Neuronal stem cell (in vitro differentiated cells): Measurements from ENCODE around the gene RBBP8NL.

Experiments used
- DNase-seq: peaks from one replicate; pipeline ENCODE4 v3.0.0-alpha.2; 2013; ENCODE audit warnings: low spot score
- H2AFZ ChIP-seq: one replicate; pipeline ENCODE4 v1.6.1; 2013; ENCODE audit warnings: mild to moderate bottlenecking, low read length, inconsistent platforms
- H2AK5ac ChIP-seq: 2 replicates; pipeline ENCODE4 v1.6.1; 2013; ENCODE audit warnings: low read depth, mild to moderate bottlenecking, inconsistent platforms, low read length, moderate library complexity, mixed read lengths
- H2BK120ac ChIP-seq: 2 replicates; pipeline ENCODE4 v1.6.1; 2013; ENCODE audit warnings: low read depth, mild to moderate bottlenecking, inconsistent platforms, low read length, moderate library complexity, mixed read lengths
- H2BK12ac ChIP-seq: one replicate; pipeline ENCODE4 v1.6.1; 2013; ENCODE audit warnings: low read length, inconsistent platforms
- H2BK15ac ChIP-seq: 2 replicates; pipeline ENCODE4 v1.6.1; 2013; ENCODE audit warnings: mild to moderate bottlenecking, low read length, inconsistent platforms, mixed read lengths
- H2BK5ac ChIP-seq: one replicate; pipeline ENCODE4 v1.6.1; 2013; ENCODE audit warnings: inconsistent platforms, mild to moderate bottlenecking, low read length, moderate library complexity
- H3K14ac ChIP-seq: one replicate; pipeline ENCODE4 v1.6.1; 2013; ENCODE audit warnings: low read length, inconsistent platforms
- H3K18ac ChIP-seq: 2 replicates; pipeline ENCODE4 v1.6.1; 2013; ENCODE audit warnings: low read length, inconsistent platforms
- H3K23ac ChIP-seq: 2 replicates; pipeline ENCODE4 v1.6.1; 2013; ENCODE audit warnings: low read depth, mild to moderate bottlenecking, mixed read lengths, low read length, inconsistent platforms; ENCODE audit not compliant: poor library complexity
- H3K27ac ChIP-seq: replicated peaks from 3 replicates; pipeline ENCODE4 v1.5.1; 2013; ENCODE audit warnings: low read length, inconsistent platforms
- H3K27me3 ChIP-seq, 3 experiments: 2 replicates each; pipeline ENCODE4 v1.6.1; 2013; ENCODE audit warnings: low read length in 3 of 3, mild to moderate bottlenecking in 2 of 3, inconsistent platforms in 1 of 3, low read depth in 1 of 3, mixed read lengths in 1 of 3, moderate library complexity in 1 of 3; ENCODE audit not compliant: control insufficient read depth in 3 of 3, insufficient read depth in 3 of 3
- H3K36me3 ChIP-seq, 2 donors: replicated peaks in 1 of 2; 2 replicates each; pipeline ENCODE4 v1.6.1; 2013; ENCODE audit warnings: low read length in 2 of 2; ENCODE audit not compliant: control insufficient read depth in 2 of 2, insufficient read depth in 2 of 2
- H3K4ac ChIP-seq: 2 replicates; pipeline ENCODE4 v1.6.1; 2013; ENCODE audit warnings: inconsistent platforms, mild to moderate bottlenecking, low read length, moderate library complexity
- H3K4me1 ChIP-seq, 2 donors: 1 replicate in 1 of 2; 2 replicates in 1 of 2; pipeline ENCODE4 v1.6.1; 2013; ENCODE audit warnings: low read length in 2 of 2, low read depth in 1 of 2; ENCODE audit not compliant: control insufficient read depth in 2 of 2, insufficient read depth in 1 of 2
- H3K4me2 ChIP-seq: one replicate; pipeline ENCODE4 v1.6.1; 2013; ENCODE audit warnings: mild to moderate bottlenecking, low read length, inconsistent platforms; ENCODE audit not compliant: insufficient read depth, poor library complexity, severe bottlenecking
- H3K4me3 ChIP-seq, 2 donors: 2 replicates each; pipeline ENCODE4 v1.5.1; 2013; ENCODE audit warnings: low read length in 2 of 2, mild to moderate bottlenecking in 2 of 2, inconsistent platforms in 1 of 2, moderate library complexity in 1 of 2
- H3K79me1 ChIP-seq: one replicate; pipeline ENCODE4 v1.6.1; 2013; ENCODE audit warnings: low read depth, mild to moderate bottlenecking, inconsistent platforms, low read length, moderate library complexity
- H3K9ac ChIP-seq: one replicate; pipeline ENCODE4 v1.6.1; 2013; ENCODE audit warnings: mild to moderate bottlenecking, low read depth, low read length, inconsistent platforms; ENCODE audit not compliant: poor library complexity
- H3K9me3 ChIP-seq, 2 donors: replicated peaks in 1 of 2; 2 replicates each; pipeline versions ENCODE3 to v1.6.1; 2013; ENCODE audit warnings: low read length in 2 of 2, mild to moderate bottlenecking in 2 of 2, inconsistent platforms in 1 of 2, low read depth in 1 of 2, mixed read lengths in 1 of 2, moderate library complexity in 1 of 2; ENCODE audit not compliant: control insufficient read depth in 2 of 2, insufficient read depth in 1 of 2
- H4K8ac ChIP-seq: one replicate; pipeline ENCODE4 v1.6.1; 2013; ENCODE audit warnings: low read depth, mild to moderate bottlenecking, inconsistent platforms, low read length, moderate library complexity
- H4K91ac ChIP-seq: one replicate; pipeline ENCODE4 v1.6.1; 2013; ENCODE audit warnings: low read length, low read depth, mild to moderate bottlenecking, inconsistent platforms; ENCODE audit not compliant: poor library complexity
- WGBS, 2 donors: extraction: QIAGEN DNeasy Blood & Tissue Kit; methylation state at CpG; one replicate each; pipeline ENCODE4 v1.1.7; 2013; ENCODE audit warnings: missing lambda C conversion rate in 2 of 2, mixed read lengths in 1 of 2; ENCODE audit not compliant: insufficient read length in 2 of 2, insufficient replicate concordance in 1 of 2; ENCODE audit errors: extremely low coverage in 2 of 2; 5-methylcytosine and 5-hydroxymethylcytosine counted together

The RBBP8NL gene

GRCh38 chr20:62377615-62378178 lies 49.6 kb downstream of the RBBP8NL start:
- no peak overlapping the region for H2BK120ac ChIP-seq
- peak overlapping the region; percentile 14 for H4K91ac ChIP-seq
- peak overlapping the region; percentile 88 for H2BK5ac ChIP-seq
- H3K4me1 ChIP-seq = peaks cover 7 to 17% of the 10 kb centered on the region in 2 donors
- DNase-seq = no peak
- no peak overlapping the region for H2AFZ ChIP-seq
- H3K27ac ChIP-seq = no peak overlapping the region
- no peak overlapping the region for H3K4me3 ChIP-seq
- peak overlapping the region; percentile 95 for H2AK5ac ChIP-seq
- H3K4me2 ChIP-seq = no peak overlapping the region
- no peak overlapping the region for H4K8ac ChIP-seq
- H3K79me1 ChIP-seq = no peaks in the 10 kb centered on the region
- H3K18ac ChIP-seq = peak overlapping the region; percentile 27
- no peak overlapping the region for H3K4ac ChIP-seq
- no peak overlapping the region for H3K14ac ChIP-seq
- no peak overlapping the region for H2BK15ac ChIP-seq
- H3K27me3 ChIP-seq = no peaks in the 10 kb centered on the region
- peak overlapping the region; percentile 18 for H3K9ac ChIP-seq
- H3K36me3 ChIP-seq = peaks cover 12 to 13% of the 10 kb centered on the region in 2 donors
- peak overlapping the region; percentile 35 for H2BK12ac ChIP-seq
- H3K23ac ChIP-seq = peak overlapping the region; percentile 61
- H3K9me3 ChIP-seq = peaks cover 3 to 9% of the 10 kb centered on the region in 2 donors
- no CpG with 5 or more reads among the region's 15 CpGs for WGBS, 2 donors

GRCh38 chr20:62377064-62377461 lies 50.3 kb downstream of the RBBP8NL start:
- no peak overlapping the region for H3K9ac ChIP-seq
- peak overlapping the region in 1 of 2 donors; percentile 9 for H3K4me3 ChIP-seq
- no peak overlapping the region for H4K91ac ChIP-seq
- peak overlapping the region; percentile 89 for H3K18ac ChIP-seq
- H3K23ac ChIP-seq = peak overlapping the region; percentile 25
- no CpG with 5 or more reads among the region's 17 CpGs for WGBS, 2 donors
- peaks cover 7 to 17% of the 10 kb centered on the region in 2 donors for H3K4me1 ChIP-seq
- no peak overlapping the region for H4K8ac ChIP-seq
- H2BK120ac ChIP-seq = peak overlapping the region; percentile 13
- no peaks in the 10 kb centered on the region for H3K79me1 ChIP-seq
- H2BK15ac ChIP-seq = peak overlapping the region; percentile 63
- peak overlapping the region; percentile 61 for H2AK5ac ChIP-seq
- peak overlapping the region; percentile 55 for H2BK5ac ChIP-seq
- no peak overlapping the region for H2AFZ ChIP-seq
- no peak overlapping the region for H2BK12ac ChIP-seq
- peak overlapping the region; percentile 88 for H3K27ac ChIP-seq
- peaks cover 3 to 9% of the 10 kb centered on the region in 2 donors for H3K9me3 ChIP-seq
- peaks cover 7 to 8% of the 10 kb centered on the region in 2 donors for H3K36me3 ChIP-seq
- H3K4ac ChIP-seq = no peak overlapping the region
- DNase-seq = no peak
- no peaks in the 10 kb centered on the region for H3K27me3 ChIP-seq
- no peak overlapping the region for H3K4me2 ChIP-seq
- H3K14ac ChIP-seq = no peak overlapping the region

GRCh38 chr20:62376112-62377063 lies 51.0 kb downstream of the RBBP8NL start:
- Histone ChIP-seq H3K9ac (peak overlapping the region; percentile 32), H3K4ac (no peak overlapping the region), H2BK12ac (no peak overlapping the region), H2BK5ac (peak overlapping the region; percentile 98), H4K8ac (no peak overlapping the region), H3K4me2 (no peak overlapping the region), H2BK15ac (peak overlapping the region; percentile 63), H3K18ac (peak overlapping the region; percentile 90), H2AK5ac (peak overlapping the region; percentile 61), H3K79me1 (no peaks in the 10 kb centered on the region), H4K91ac (no peak overlapping the region), H3K36me3 (peaks cover under 1 to 5% of the 10 kb centered on the region in 2 donors), H3K23ac (peak overlapping the region; percentile 25), H3K4me3 (peak overlapping the region in 1 of 2 donors; percentile 9), H2BK120ac (peak overlapping the region; percentile 96), H3K27me3 (no peaks in the 10 kb centered on the region), H3K27ac (peak overlapping the region; percentile 88), H3K14ac (no peak overlapping the region), H3K9me3 (peaks cover 3 to 9% of the 10 kb centered on the region in 2 donors), H2AFZ (no peak overlapping the region), H3K4me1 (peaks cover 7 to 17% of the 10 kb centered on the region in 2 donors)
- no CpG with 5 or more reads among the region's 26 CpGs for WGBS, 2 donors
- peak; percentile 86 for DNase-seq
